Transverse colon (tissue), 4 donors: ENCODE measurements around the gene CYTIP. TPM values are rescaled to one million over a fixed set of nuclear protein-coding genes. Genes with fewer than 3 reads are reported as not detected.
A peak's percentile ranks its signal among the peaks of the same experiment; 100 is the strongest.

Experiments used
- DNase-seq: peaks from one replicate; pipeline ENCODE4 v3.0.0-alpha.2; 2019
- H3K27ac ChIP-seq, 4 donors: fragments of 200-600 bp; sonication (generic); 2 replicates each; pipeline ENCODE4 v1.5.1; 2016 to 2018; ENCODE audit warnings: inconsistent platforms in 4 of 4
- H3K27me3 ChIP-seq: fragments of 200-600 bp; sonication (generic); 2 replicates; pipeline ENCODE4 v1.5.1; 2017; ENCODE audit warnings: inconsistent platforms
- H3K36me3 ChIP-seq, 4 donors: fragments of 200-600 bp; sonication (generic); 2 replicates each; pipeline ENCODE4 v1.5.1; 2017 to 2019; ENCODE audit warnings: inconsistent platforms in 4 of 4
- H3K4me1 ChIP-seq, 4 donors: fragments of 200-600 bp; sonication (generic); 2 replicates each; pipeline ENCODE4 v1.5.1; 2017 to 2020; ENCODE audit warnings: inconsistent platforms in 4 of 4
- H3K4me3 ChIP-seq, 4 donors: fragments of 200-600 bp; sonication (generic); 1 replicate in 1 of 4; 2 replicates in 3 of 4; pipeline versions ENCODE4 v1.5.1 to v1.6.1; 2017 to 2019; ENCODE audit warnings: inconsistent platforms in 4 of 4
- H3K9me3 ChIP-seq, 2 donors: fragments of 200-600 bp; sonication (generic); 2 replicates each; pipeline ENCODE4 v1.5.1; 2017 to 2019; ENCODE audit warnings: inconsistent platforms in 2 of 2
- EP300 ChIP-seq: sonication (generic); formaldehyde crosslinking; IDR thresholded peaks from one replicate; pipeline ENCODE4 v1.6.1; 2017; ENCODE audit warnings: antibody characterized with exemption, low read depth
- POLR2A ChIP-seq: fragments of 450-650 bp; IDR thresholded peaks from one replicate; pipeline ENCODE4 v1.6.1; 2016; ENCODE audit warnings: antibody characterized with exemption, mild to moderate bottlenecking, moderate library complexity
- POLR2AphosphoS5 ChIP-seq, 3 donors: sonication (generic); formaldehyde crosslinking; IDR thresholded peaks; one replicate each; pipeline ENCODE4 v1.6.1; 2016; ENCODE audit warnings: antibody characterized with exemption in 3 of 3
- WGBS, 2 donors: methylation state at CpG; one replicate each; pipeline ENCODE4 v1.1.5; 2018; ENCODE audit warnings: low coverage in 1 of 2; 5-methylcytosine and 5-hydroxymethylcytosine counted together
- in situ Hi-C, 4 donors: fragments of 200-750 bp; cut with MboI; loops; one replicate each; pipeline versions ENCODE4 v1.15.0 to v1.15.1; 2017; ENCODE audit warnings: low sequenced_read_pairs in 3 of 4, low pct_ligation_motif_present in 1 of 4, low pct_unique_long_range_greater_than_20kb in 1 of 4
- intact Hi-C: fragments of 100-400 bp; cut with DNase I; formaldehyde crosslinking; loops from one replicate; pipeline ENCODE4 v1.15.1; 2023; ENCODE audit warnings: low total_unique reads
- total RNA-seq, 4 donors: library from RNA; depleted of rRNA; stranded (reverse); fragments of >200 nt; gene quantifications; one replicate each; pipeline ENCODE4 v1.1.0, GENCODE V29; 2016
- TF ChIP-seq, protein P1 (sequence below), 5 experiments: fragments of 200-600 bp in 3 of 5; fragments of 450-650 bp in 2 of 5; sonication (generic) in 3 of 5; IDR thresholded peaks; 1 replicate in 2 of 5; 2 replicates in 3 of 5; pipeline ENCODE4 v1.5.1; 2016 to 2017; ENCODE audit warnings: antibody characterized with exemption in 5 of 5, inconsistent platforms in 3 of 5, mild to moderate bottlenecking in 2 of 5, moderate library complexity in 1 of 5

The CYTIP gene
- total RNA-seq, 4 donors from 2014 or later, result 4.6 to 25.1 (median 5.8) TPM

DNA sequence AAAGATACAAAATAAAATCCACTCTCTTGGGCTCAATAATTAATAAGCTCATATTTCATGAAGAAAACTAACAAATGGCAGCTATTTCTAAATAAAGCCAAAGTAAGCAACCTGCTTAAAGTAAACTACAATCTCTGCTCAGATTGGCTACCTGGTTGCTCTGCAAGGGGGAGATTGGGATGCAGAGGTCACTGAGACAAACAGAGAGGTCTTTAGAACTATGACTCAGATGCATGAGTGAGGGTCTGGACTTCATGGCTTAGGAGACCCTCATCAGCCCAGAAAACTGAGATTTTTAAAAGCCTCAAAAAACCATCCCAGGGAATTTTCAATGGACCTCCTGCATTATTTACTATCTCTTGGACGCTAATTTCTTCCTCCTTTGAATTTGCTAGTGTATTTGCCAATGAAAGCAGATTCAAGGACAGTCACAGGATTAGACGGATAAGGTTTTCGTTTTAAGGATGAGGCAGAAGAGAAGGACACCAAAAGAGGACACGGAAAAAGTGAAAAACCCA lies 17.4 kb downstream of the CYTIP start:
- TF ChIP-seq, protein P1, sequence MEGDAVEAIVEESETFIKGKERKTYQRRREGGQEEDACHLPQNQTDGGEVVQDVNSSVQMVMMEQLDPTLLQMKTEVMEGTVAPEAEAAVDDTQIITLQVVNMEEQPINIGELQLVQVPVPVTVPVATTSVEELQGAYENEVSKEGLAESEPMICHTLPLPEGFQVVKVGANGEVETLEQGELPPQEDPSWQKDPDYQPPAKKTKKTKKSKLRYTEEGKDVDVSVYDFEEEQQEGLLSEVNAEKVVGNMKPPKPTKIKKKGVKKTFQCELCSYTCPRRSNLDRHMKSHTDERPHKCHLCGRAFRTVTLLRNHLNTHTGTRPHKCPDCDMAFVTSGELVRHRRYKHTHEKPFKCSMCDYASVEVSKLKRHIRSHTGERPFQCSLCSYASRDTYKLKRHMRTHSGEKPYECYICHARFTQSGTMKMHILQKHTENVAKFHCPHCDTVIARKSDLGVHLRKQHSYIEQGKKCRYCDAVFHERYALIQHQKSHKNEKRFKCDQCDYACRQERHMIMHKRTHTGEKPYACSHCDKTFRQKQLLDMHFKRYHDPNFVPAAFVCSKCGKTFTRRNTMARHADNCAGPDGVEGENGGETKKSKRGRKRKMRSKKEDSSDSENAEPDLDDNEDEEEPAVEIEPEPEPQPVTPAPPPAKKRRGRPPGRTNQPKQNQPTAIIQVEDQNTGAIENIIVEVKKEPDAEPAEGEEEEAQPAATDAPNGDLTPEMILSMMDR (IDR thresholded peaks at IDR 0.05), result no peak
- TF ChIP-seq POLR2AphosphoS5 (IDR thresholded peaks at IDR 0.05) (no peak), EP300 (no peak), POLR2A (no peak)
- DNase-seq, result no peak
- intact Hi-C loops (no loop called here), in situ Hi-C loops (no loop called here)
- Histone ChIP-seq H3K27ac (no peak overlapping the region), H3K36me3 (peaks cover 0 to 9% (median 0%) of the 10 kb centered on the region in 4 donors), H3K9me3 (peaks cover 6 to 7% of the 10 kb centered on the region in 2 donors), H3K4me1 (no peaks in the 10 kb centered on the region), H3K4me3 (no peak overlapping the region), H3K27me3 (no peaks in the 10 kb centered on the region)
- WGBS, 2 donors, result 61 to 96% methylated on average over 4 of the region's 4 CpGs

DNA sequence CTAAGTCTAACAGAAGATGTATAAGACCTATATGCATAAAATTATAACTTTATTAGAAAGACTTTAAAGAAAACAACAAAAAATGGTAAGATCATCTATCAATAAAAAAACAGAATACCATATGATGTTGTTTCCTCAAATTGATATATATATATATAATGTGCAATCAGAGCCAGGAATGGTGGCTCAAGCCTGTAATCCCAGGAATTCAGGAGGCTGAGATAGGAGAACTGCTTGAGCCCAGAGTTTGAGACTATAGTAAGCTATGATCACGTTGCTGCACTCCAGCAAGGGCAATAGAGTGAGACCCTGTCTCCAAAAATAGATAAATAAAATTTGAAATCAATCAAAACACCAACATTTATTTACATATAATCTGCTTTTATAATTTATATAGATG lies 19.5 kb downstream of the CYTIP start:
- H3K27me3 ChIP-seq, result no peaks in the 10 kb centered on the region
- peaks cover 0 to 9% (median 0%) of the 10 kb centered on the region in 4 donors for H3K36me3 ChIP-seq
- TF ChIP-seq POLR2A, result no peak
- TF ChIP-seq, protein P1 (IDR thresholded peaks at IDR 0.05), result no peak
- no peak for TF ChIP-seq POLR2AphosphoS5 (IDR thresholded peaks at IDR 0.05)
- TF ChIP-seq EP300, result no peak
- in situ Hi-C loops (no loop called here), intact Hi-C loops (no loop called here)
- WGBS, 2 donors, result 75 to 97% methylated on average over 1 of the region's 1 CpG
- no peak overlapping the region for H3K4me3 ChIP-seq
- DNase-seq, result no peak
- no peaks in the 10 kb centered on the region for H3K4me1 ChIP-seq
- no peak overlapping the region for H3K27ac ChIP-seq
- peaks cover 6 to 7% of the 10 kb centered on the region in 2 donors for H3K9me3 ChIP-seq

DNA sequence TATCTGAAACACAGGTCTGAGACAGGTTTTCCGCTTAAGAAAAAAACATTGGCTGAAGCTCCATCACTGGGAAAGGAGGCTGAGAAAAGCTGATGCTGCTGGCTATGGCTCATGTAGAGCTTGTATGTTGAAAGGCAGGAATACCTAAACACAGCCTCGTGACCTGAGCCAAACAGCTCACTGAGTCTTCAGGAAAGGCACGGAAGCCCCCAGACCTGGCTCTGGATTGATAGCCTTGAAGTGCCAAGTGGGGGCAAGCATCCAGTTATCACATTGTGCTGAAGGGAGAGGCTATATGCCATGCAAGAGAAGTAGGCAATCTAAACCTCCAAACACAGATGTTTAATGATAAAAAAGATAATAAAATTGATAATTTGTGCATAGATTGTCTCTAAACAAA lies 21.9 kb downstream of the CYTIP start:
- Histone ChIP-seq H3K36me3 (peaks cover 0 to 9% (median 0%) of the 10 kb centered on the region in 4 donors), H3K27me3 (no peaks in the 10 kb centered on the region), H3K9me3 (peaks cover 6 to 7% of the 10 kb centered on the region in 2 donors), H3K4me3 (no peak overlapping the region), H3K27ac (peak overlapping the region in 3 of 4 donors; percentile 4 to 34 (median 26)), H3K4me1 (peaks cover 0 to 3% (median 0%) of the 10 kb centered on the region in 4 donors)
- TF ChIP-seq POLR2A (no peak), POLR2AphosphoS5 (IDR thresholded peaks at IDR 0.05) (no peak), EP300 (no peak)
- TF ChIP-seq, protein P1 (IDR thresholded peaks at IDR 0.05), result no peak
- no peak for DNase-seq
- in situ Hi-C loops, result no loop called here
- intact Hi-C loops, result no loop called here
- WGBS, 2 donors, result 84 to 95% methylated on average over 2 to 3 of the region's 3 CpGs

DNA sequence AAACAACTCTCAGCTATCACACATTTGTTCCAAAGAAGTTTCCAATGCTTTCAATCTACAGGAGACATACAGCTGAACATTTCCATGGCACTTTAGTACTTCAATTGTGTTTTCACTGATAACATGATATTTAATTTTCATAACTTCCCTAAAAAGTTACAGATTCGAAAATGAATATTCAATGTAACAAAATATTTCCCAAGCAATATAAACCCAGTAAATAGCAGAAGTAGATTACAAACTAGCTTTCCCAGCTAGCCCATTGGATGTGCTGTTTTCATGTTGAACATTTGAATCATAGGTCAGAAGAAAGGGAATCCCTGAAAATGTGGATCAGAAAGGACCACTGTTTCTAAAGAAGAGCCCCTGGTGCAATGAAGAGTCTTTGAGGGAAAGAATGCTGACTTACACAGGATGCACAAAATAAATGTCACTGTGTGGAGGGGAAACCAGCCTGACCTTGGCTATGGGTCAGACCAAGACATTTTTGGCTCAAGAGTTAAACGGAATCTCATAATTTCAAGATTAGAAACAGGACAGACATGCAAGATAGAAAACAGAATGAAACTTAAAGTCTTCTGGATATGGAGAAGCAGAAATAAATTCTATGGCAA lies 22.5 kb downstream of the CYTIP start:
- H3K27me3 ChIP-seq, result no peaks in the 10 kb centered on the region
- 67 to 81% methylated on average over 2 of the region's 2 CpGs for WGBS, 2 donors
- DNase-seq, result no peak
- peaks cover 0 to 5% (median 0%) of the 10 kb centered on the region in 4 donors for H3K36me3 ChIP-seq
- H3K4me1 ChIP-seq, result peaks cover 0 to 3% (median 0%) of the 10 kb centered on the region in 4 donors
- intact Hi-C loops, result no loop called here
- peak overlapping the region; percentile 4 to 34 (median 22) for H3K27ac ChIP-seq
- peaks cover 6 to 7% of the 10 kb centered on the region in 2 donors for H3K9me3 ChIP-seq
- in situ Hi-C loops, result no loop called here
- no peak for TF ChIP-seq EP300
- TF ChIP-seq, protein P1 (IDR thresholded peaks at IDR 0.05), result no peak
- TF ChIP-seq POLR2A, result no peak
- no peak for TF ChIP-seq POLR2AphosphoS5 (IDR thresholded peaks at IDR 0.05)
- no peak overlapping the region for H3K4me3 ChIP-seq
